C4-2B (cell line): ENCODE data around the gene NOP56.
A peak's percentile ranks its signal among the peaks of the same experiment; 100 is the strongest.
"Not testable (repeated sequence)": the region's sequence is repeated elsewhere in the genome, so short reads cannot be mapped to it uniquely, and the experiment has no call there.

Source experiments
- H3K27ac ChIP-seq: fragments of 450-650 bp; 2 replicates; pipeline ENCODE4 v1.5.1; 2017
- CTCF ChIP-seq: fragments of 450-650 bp; conservative IDR thresholded peaks from 2 replicates; pipeline ENCODE4 v1.5.1; 2017; ENCODE audit warnings: mild to moderate bottlenecking
- ZFX ChIP-seq: fragments of 450-650 bp; IDR thresholded peaks from 2 replicates; pipeline ENCODE4 v1.6.1; 2017

Gene NOP56

GRCh38 chr20:2663887-2664719 is 11.7 kb downstream of the NOP56 start, which contains the start of gene IDH3B:
TSS of gene IDH3B (minus strand) at chr20:2664216. CDS start at chr20:2664188, 28 bp downstream.
- TF ChIP-seq ZFX = no peak
- peak within 1 kb of the TSS; percentile 84 for H3K27ac ChIP-seq

- TF ChIP-seq ZFX (no peak), CTCF (peak; percentile 12; the same call in 1 of the 2 replicates)
- no peak overlapping the region for H3K27ac ChIP-seq
These were observed 19.5 kb downstream of the NOP56 start for GRCh38 chr20:2671977-2672376.

DNA sequence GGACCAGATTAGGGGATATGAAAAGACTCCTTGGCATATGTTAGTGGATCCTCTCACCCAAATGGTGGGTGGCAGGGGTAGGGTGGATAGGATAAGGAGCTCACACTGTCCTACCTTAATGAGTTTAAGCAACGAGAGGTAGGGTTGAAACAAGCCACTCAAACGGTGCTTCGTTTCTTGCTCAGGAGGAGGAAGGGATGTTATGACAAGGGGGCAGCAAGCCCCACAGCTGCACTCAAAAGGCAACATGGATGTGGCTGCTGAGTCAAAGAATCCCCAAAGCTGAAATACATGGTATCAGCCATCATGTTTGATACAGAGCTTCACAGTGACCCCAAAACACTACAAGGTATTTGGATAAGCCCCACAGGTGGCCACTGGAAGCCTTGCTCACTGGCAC is 20.0 kb downstream of the NOP56 start:
- H3K27ac ChIP-seq = no peak overlapping the region
- no peak for TF ChIP-seq ZFX
- TF ChIP-seq CTCF = no peak

- no peak for TF ChIP-seq CTCF
- no peak for TF ChIP-seq ZFX
- H3K27ac ChIP-seq = no peak overlapping the region
These were observed 21.0 kb downstream of the NOP56 start for GRCh38 chr20:2673453-2673852.

GRCh38 chr20:2680046-2680445 is 27.6 kb downstream of the NOP56 start:
- H3K27ac ChIP-seq = no peak overlapping the region
- TF ChIP-seq CTCF (no peak), ZFX (no peak)

DNA sequence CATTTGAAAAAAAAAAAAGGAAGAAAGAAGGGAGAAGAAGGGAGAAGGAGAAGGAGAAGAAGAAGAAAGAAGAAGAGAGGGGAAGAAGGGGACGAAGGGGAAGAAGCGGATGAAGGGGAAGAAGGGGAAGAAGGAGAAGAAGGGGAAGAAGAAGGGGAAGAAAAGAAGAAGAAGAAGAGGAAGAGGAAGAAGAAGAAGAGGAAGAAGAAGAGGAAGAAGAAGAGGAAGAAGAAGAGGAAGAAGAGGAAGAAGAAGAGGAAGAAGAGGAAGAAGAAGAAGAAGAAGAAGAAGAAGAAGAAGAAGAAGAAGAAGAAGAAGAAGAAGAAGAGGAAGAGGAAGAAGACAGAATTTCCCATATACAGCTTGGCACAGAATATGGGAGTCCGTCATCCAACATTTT is 29.6 kb downstream of the NOP56 start:
- not testable (repeated sequence) for H3K27ac ChIP-seq

GRCh38 chr20:2684817-2685216 is 32.4 kb downstream of the NOP56 start:
- H3K27ac ChIP-seq = not testable (repeated sequence)

GRCh38 chr20:2687514-2687913 is 35.1 kb downstream of the NOP56 start:
- no peak overlapping the region for H3K27ac ChIP-seq
- TF ChIP-seq CTCF (no peak), ZFX (no peak)

- TF ChIP-seq CTCF (peak; percentile 73), ZFX (no peak)
- H3K27ac ChIP-seq = no peak overlapping the region
These were observed 35.7 kb downstream of the NOP56 start for GRCh38 chr20:2688041-2688591.
